NOMO-1 treated with DMSO at 0.1 percent for 48 hours (cell line): ENCODE measurements around the gene REEP1.
"Not testable (repeated sequence)": the region's sequence is repeated elsewhere in the genome, so short reads cannot be mapped to it uniquely, and the experiment has no call there.

ENCODE experiments used
- DNase-seq: peaks from one replicate; lab custom pipeline; 2025; ENCODE audit not compliant: unreplicated experiment; lab: John Stamatoyannopoulos, UW

The REEP1 gene

GRCh38 chr2:86202336-86202692 lies 135.1 kb downstream of the REEP1 start:
- DNase-seq, result no peak

- no peak for DNase-seq
Measured at GRCh38 chr2:86201671-86202335, 135.6 kb downstream of the REEP1 start.

DNA sequence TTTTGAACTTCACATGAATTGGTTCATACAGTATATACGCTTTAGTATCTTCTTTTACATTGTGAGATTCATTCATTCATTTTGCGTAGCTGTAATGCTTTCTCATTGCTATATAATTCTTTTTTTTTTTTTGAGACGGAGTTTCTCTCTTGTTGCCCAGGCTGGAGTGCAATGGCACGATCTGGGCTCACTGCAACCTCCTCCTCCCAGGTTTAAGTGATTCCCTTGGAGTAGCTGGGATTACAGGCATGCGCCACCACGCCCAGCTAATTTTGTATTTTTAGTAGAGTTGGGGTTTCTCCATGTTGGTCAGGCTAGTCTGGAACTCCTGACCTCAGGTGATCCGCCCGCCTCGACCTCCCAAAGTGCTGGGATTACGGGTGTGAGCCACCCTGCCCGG lies 136.9 kb downstream of the REEP1 start:
- not testable (repeated sequence) for DNase-seq

DNA sequence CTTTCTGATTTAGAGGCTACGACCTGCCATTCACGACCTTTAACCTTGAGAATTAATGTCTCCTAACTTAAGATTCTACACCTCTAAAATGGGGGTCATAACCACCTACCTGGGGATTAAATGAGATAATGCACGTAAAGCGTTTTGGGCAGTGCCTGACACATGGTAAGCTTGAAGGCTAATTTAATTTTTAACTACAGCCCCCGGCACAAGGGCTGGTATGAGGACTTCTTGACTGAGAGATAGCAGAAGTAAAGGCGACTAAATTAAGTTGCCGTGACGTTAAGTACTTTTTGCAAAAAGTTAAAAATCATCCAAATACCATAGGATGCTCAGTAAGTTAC lies 137.6 kb downstream of the REEP1 start:
- DNase-seq, result no peak

DNA sequence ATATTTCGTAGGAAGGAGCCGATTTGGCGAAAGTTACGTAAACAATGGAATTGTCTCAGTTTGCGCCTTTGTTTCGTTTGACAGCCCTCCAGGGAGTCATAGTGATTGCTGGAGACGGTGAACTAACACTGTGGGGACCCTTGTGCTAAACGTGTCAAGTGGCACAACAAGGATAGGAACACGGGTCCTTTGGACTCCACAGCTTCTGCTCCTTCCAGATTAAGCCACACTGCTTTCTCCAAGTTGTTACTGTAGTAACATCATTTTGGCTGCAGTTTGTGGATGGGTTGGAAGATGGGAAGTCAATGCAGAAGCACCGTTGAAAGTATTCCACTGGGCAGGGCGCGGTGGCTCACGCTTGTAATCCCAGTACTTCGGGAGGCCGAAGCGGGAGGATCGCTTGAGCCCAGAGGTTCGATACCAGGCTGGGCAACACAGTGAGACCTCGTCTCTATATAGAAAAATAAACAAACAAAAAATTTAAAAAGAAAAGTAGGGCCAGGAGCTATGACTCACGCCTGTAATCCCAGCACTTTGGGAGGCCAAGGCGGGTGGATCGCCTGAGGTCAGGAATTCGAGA lies 141.5 kb downstream of the REEP1 start:
- DNase-seq, result no peak

GRCh38 chr2:86195055-86195807 lies 142.2 kb downstream of the REEP1 start, which contains the start of gene IMMT:
Gene IMMT, minus strand, starts transcription at chr2:86195462. Its CDS starts 80 bp downstream, at chr2:86195382.
- DNase-seq, result peak; percentile 96

GRCh38 chr2:86194751-86195054 lies 142.7 kb downstream of the REEP1 start:
- DNase-seq, result no peak

- DNase-seq, result peak; percentile 11
Measured at GRCh38 chr2:86193901-86194567, 143.4 kb downstream of the REEP1 start.

- DNase-seq, result no peak
Measured at GRCh38 chr2:86189782-86190416, 147.5 kb downstream of the REEP1 start.

GRCh38 chr2:86186431-86186830 lies 151.0 kb downstream of the REEP1 start:
- no peak for DNase-seq

- no peak for DNase-seq
Measured at GRCh38 chr2:86185517-86186212, 151.8 kb downstream of the REEP1 start.

- DNase-seq, result no peak
Measured at GRCh38 chr2:86176597-86176996, 160.8 kb downstream of the REEP1 start.

- DNase-seq, result no peak
Measured at GRCh38 chr2:86175828-86176227, 161.6 kb downstream of the REEP1 start.

GRCh38 chr2:86174445-86174844 lies 163.0 kb downstream of the REEP1 start:
- DNase-seq, result peak; percentile 39

GRCh38 chr2:86172610-86173009 lies 164.8 kb downstream of the REEP1 start:
- DNase-seq, result no peak

DNA sequence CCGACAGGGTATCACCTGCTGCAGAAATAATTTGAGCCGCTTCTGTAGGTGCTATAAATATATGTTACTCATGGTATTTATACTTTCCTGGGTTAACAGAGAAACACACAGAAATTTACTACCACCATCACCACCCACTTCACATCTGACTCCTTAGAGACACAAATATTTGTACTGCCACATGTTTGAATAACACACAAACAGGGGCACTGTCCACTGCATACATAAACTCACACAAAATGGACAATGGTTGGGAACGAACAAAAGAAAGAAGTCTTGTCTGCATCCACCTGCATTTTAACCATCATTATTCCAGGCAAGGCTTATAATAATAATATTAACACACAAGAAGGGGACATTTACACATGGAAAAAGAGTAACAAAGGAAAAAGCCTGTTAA lies 166.1 kb downstream of the REEP1 start:
- no peak for DNase-seq

DNA sequence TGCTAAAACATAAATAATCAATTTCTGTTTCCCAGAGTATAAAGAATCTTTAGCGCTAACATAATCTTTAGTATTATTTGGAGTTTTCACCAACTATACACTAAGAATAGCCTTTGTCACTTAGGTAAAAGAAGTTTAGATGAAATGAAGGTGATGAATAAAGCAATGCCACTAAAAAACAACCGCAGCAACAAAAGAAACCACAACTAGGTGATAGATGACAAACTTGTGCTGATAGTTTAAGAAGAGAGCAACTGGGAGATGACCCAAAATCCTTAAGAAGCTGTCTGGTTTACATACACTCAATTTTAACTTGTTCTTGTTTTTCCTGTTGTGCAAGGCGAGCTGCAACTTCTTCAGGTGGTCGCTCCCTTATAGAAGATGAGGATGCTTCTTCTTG lies 167.0 kb downstream of the REEP1 start:
- DNase-seq, result no peak
